ENCODE results near the gene TRPM5. TPM values are rescaled to one million over a fixed set of nuclear protein-coding genes. Genes with fewer than 3 reads are reported as not detected.

The TRPM5 gene
- total and polyA plus RNA-seq, 2 of the 4 experiments (the other 2 are of a cell fraction): not detected

- no peak overlapping the region for H2BK20ac ChIP-seq (ENCODE audit: low read depth, low read length)
- no peak overlapping the region for H3K9ac ChIP-seq (ENCODE audit: low read depth, low read length)
- H3K18ac ChIP-seq (ENCODE audit: low read depth, low read length): no peak overlapping the region
- H2BK5ac ChIP-seq (ENCODE audit: low read depth, low read length, poor library complexity, severe bottlenecking): no peak overlapping the region
- intact Hi-C loops (cut with micrococcal nuclease): no loop called here
- CTCF ChIA-PET: no interaction called here
- no peak overlapping the region for H3K4me2 ChIP-seq (ENCODE audit: low read depth, low read length)
- H3K36me3 ChIP-seq (ENCODE audit: control insufficient read depth, insufficient read depth, low read length): no peaks in the 10 kb centered on the region
- no peak overlapping the region for H2AK5ac ChIP-seq (ENCODE audit: low read depth, low read length)
- ATAC-seq (ENCODE audit: low read depth): no peak
- H3K27ac ChIP-seq (ENCODE audit: insufficient read depth, low read length): no peak overlapping the region
- H3K4me1 ChIP-seq (ENCODE audit: control insufficient read depth, insufficient read depth, low read length): no peaks in the 10 kb centered on the region
- H2AK9ac ChIP-seq (replicated peaks; ENCODE audit: low read depth, low read length, poor library complexity): no peak overlapping the region
- no peaks in the 10 kb centered on the region for H3K9me1 ChIP-seq (ENCODE audit: insufficient read depth, low read length)
- H3K9me3 ChIP-seq (ENCODE audit: control insufficient read depth, insufficient read depth, low read length): peaks cover 3% of the 10 kb centered on the region; the same call in 1 of the 2 replicates
- no peak for DNase-seq
- peak overlapping the region; percentile 21 for H2AFZ ChIP-seq (replicated peaks; ENCODE audit: low read length, poor library complexity)
- no peak overlapping the region for H3K23ac ChIP-seq (ENCODE audit: low read depth, low read length)
- no TSS peak for BruUV-seq (replicated peaks)
- no peak overlapping the region for H4K5ac ChIP-seq (ENCODE audit: low read depth, low read length)
- H4K20me1 ChIP-seq (ENCODE audit: insufficient read depth, low read length): no peaks in the 10 kb centered on the region; the same call in 1 of the 2 replicates
- no peak overlapping the region for H2BK15ac ChIP-seq (ENCODE audit: low read depth, low read length)
- WGBS, 2 experiments (ENCODE audit: extremely low coverage in 2 of 2, insufficient read length in 1 of 2): 71% methylated on average over 9 of the region's 17 CpGs; no CpG with 5 or more reads in 1 of the 2 experiments
- in situ Hi-C loops (cut with MboI; ENCODE audit: low sequenced_read_pairs): no loop called here
- H3K4ac ChIP-seq (ENCODE audit: low read depth, low read length): no peak overlapping the region
- no peak overlapping the region for H4K91ac ChIP-seq (ENCODE audit: insufficient read depth, low read depth, low read length)
- no peak for TF ChIP-seq MAFK (IDR thresholded peaks at IDR 0.05; ENCODE audit: low read depth, low read length)
- TF ChIP-seq USF2 (IDR thresholded peaks at IDR 0.05; ENCODE audit: low read depth, low read length): no peak
- no peak for TF ChIP-seq SMC3 (IDR thresholded peaks at IDR 0.05; ENCODE audit: low read depth, low read length)
- no peak for TF ChIP-seq MXI1 (IDR thresholded peaks at IDR 0.05; ENCODE audit: borderline replicate concordance, low read depth, low read length)
- TF ChIP-seq CEBPB (IDR thresholded peaks at IDR 0.05; ENCODE audit: low read depth, low read length): no peak
- no peak for TF ChIP-seq CTCF (conservative IDR thresholded peaks at IDR 0.05; ENCODE audit: low read depth, low read length)
- H3K56ac ChIP-seq (ENCODE audit: extremely low read depth, insufficient read depth, low read length): no peak overlapping the region
- dilution Hi-C loops (cut with HindIII; ENCODE audit: low sequenced_read_pairs, unreplicated experiment): no loop called here
- H3K4me3 ChIP-seq (ENCODE audit: insufficient read depth, low read depth, low read length): no peak overlapping the region
- POLR2A ChIA-PET (ENCODE audit: unreplicated experiment): no interaction called here
- no peak overlapping the region for H4K8ac ChIP-seq (ENCODE audit: low read depth in 2 of 2, low read length in 2 of 2)
- peaks cover 27% of the 10 kb centered on the region for H3K27me3 ChIP-seq (ENCODE audit: control insufficient read depth, insufficient read depth, low read length)
- H2BK120ac ChIP-seq (ENCODE audit: low read depth, low read length): no peak overlapping the region
- H3K79me1 ChIP-seq (ENCODE audit: low read depth in 1 of 2, low read length in 2 of 2): no peaks in the 10 kb centered on the region
- H3K14ac ChIP-seq (replicated peaks; ENCODE audit: low read depth, low read length): no peak overlapping the region
These were observed 26.9 kb upstream of the TRPM5 start for GRCh38 chr11:2471048-2471803.
